Activated CD8-positive, alpha-beta memory T cell treated with anti-CD3 and anti-CD28 coated beads, Interleukin-2, amount 50 U/mL, for 1 hour (primary cell): Measurements from ENCODE around the gene DCAF5.

Experiments used
- DNase-seq: peaks from one replicate; pipeline ENCODE4 v3.0.0-alpha.2; 2020; ENCODE audit errors: extremely low read depth

DCAF5 gene

DNA sequence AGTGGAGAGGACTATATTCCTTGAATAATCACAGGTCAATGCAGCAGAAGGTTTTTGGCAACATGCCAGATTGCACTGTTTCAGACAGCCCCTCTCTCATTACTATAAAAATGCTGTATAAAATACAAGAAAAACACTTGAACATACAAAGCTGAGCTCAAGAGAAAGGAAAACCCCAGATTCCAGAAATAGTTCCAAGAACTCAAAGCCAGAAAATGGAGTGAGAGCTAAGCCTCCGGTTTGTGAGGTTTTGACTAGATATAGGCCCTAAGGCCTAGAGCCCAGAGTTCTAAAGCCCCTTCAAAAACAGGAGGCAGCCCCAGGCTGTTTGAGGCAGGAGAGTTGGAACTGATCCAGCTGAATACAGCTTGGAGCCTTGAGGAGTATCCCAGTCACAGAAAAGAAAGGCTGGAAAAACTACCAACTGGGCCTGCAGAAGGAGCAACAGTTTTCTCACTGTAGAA lies 144.5 kb downstream of the DCAF5 start:
- no peak for DNase-seq

DNA sequence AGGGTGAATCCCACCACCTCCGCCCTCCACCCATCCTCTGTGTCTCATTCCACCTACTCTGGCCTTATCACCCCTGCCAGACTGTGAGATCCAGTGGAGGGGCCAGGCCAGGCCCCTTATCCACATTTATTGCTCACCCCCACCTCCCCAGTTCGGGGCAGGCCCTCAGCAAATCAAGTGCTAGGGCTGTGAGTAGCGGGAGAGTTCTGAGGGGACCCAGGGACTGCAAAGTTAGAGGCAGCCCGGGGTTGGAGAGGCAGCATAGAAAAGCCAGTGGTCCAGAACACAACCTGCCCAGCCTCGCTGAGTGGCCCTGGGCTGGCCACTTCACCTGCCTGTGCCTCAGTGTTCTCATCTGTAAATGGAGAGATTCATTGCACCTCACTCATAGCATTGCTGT lies 146.6 kb downstream of the DCAF5 start:
- no peak for DNase-seq

DNA sequence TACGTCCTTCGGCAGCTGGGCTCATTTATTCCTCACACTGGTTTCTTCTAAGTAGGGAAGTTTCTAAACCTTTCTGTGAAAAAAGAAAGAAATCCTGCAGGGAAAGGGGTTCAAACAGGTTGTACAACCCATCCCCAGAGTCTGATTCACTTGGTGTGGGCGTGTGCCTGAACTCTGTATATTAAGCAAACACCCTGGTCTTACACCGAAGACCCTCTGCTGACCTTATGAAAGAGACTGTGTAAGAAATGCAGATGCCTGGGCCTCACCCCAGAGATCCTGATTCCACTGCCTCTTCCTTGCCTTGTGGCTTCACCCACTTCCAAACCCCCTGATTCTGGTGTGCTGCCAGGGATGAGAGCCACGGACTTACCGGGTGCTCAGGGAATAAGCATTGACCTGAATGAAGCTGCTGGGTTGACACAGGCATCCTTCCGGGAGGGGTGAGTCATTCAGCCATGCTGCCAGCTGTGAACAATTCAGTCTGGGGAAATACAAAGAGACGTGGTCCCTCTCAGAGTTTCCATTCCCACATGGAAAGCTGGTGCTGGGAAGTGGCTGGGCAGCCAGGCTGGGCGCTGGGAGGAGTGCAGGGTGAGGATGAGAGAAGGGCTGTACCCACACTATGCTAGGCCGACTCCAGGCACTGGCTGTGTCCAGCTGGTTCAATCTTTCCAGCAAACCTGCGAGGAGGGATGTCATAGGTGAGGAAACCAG lies 147.3 kb downstream of the DCAF5 start:
- DNase-seq: no peak

DNA sequence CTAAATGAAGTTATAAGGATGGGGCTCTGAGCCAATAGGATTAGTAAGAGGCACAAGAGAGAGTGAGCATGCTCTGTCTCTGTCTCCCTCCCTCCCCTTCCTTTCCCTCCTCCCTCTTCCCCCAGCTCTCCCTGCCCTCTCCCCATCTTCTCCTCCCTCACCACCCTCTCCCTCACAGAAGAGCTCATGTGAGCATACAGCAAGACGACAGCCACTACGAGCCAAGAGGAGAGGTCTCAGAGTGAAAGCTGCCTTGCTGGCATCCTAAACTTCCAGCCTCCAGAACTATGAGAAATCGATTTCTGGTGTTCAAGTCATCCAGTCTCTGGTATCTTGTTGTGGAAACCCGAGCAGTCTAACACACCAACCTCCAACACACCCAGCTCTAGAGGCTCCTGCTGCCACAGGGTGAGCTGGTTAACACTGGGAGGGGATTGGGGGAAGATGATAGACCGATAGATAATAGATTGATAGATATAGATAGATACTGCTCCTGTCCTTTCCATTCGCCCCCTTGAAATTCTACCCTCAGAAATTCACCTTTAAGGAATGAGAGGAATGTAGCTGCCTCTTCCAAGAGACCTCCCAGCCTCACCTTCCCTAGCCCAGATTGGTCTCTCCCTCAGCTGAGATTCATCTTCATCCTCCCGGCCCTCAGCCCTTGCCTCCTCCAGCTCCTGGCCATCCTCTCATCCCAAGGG lies 148.0 kb downstream of the DCAF5 start:
- no peak for DNase-seq

DNA sequence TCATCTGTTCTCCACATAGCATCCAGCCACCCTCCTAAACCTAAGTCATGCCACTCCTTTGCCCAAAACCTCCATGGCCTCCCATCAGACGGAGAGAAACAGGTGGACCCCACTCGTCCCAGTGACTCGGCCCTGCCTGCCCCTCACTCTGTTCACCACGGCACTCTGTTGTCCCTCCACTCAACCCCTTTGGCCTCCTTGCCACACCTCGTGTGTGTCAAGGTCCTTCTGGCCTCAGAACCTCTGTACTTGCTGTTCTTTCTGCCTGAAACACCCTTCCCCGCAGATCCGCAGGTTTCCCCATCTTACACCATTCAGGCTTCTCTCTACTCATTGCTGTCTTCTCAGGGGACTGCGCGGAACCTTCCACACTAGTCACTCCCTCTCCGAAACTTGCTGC lies 149.3 kb downstream of the DCAF5 start:
- DNase-seq: no peak

DNA sequence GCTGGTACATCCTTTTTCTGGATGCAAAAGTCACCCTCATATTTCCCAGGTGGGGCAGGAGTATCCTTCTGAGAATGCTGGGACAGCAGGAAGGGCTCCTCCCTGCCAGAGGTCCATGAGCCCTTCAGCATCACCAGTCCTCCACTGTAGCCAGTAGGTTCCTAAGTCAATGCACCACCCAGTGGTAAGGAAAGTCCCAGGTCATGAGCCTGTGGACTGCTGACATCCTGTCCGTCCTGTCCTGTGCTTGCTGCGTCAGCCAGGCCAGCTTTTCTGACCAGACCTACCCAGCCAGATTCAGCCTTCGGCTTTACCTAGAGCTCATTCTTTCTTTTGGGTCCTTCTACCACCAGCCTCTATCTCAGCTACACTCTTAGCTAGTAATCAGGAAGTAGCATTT lies 150.8 kb downstream of the DCAF5 start:
- no peak for DNase-seq

DNA sequence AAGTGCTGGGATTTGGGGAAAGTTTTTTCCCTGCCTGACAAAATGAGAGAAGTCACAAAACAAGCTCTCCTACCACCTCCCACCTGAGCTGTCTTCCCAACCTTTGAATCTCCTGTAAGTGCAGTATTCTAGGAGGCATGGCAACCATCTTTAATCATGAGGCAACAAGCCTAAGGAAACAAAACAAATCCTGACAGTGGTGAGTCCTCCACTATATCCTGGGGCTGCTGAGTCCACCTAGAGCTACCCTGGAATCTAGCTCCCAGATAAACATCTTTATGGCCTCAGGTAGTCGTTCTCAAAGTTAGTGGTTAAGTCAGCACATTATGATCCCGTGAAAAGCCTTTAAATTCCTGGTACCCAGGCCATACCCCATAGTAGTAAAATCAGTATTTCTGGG lies 151.5 kb downstream of the DCAF5 start:
- DNase-seq: no peak
